ENCODE measurements around the gene PROC. TPM values are rescaled to one million over a fixed set of nuclear protein-coding genes. Genes with fewer than 3 reads are reported as not detected.

PROC gene
- total RNA-seq, 2 experiments from 2014 or later: 0.41 to 0.59 TPM

DNA sequence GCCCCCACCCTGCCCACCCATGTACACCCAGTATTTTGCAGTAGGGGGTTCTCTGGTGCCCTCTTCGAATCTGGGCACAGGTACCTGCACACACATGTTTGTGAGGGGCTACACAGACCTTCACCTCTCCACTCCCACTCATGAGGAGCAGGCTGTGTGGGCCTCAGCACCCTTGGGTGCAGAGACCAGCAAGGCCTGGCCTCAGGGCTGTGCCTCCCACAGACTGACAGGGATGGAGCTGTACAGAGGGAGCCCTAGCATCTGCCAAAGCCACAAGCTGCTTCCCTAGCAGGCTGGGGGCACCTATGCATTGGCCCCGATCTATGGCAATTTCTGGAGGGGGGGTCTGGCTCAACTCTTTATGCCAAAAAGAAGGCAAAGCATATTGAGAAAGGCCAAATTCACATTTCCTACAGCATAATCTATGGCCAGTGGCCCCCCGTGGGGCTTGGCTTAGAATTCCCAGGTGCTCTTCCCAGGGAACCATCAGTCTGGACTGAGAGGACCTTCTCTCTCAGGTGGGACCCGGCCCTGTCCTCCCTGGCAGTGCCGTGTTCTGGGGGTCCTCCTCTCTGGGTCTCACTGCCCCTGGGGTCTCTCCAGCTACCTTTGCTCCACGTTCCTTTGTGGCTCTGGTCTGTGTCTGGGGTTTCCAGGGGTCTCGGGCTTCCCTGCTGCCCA, 9.3 kb downstream of the PROC start:
- no TSS peak for BruUV-seq (replicated peaks)
- Histone ChIP-seq H3K9me2 (ENCODE audit: insufficient read depth, low read length) (no peaks in the 10 kb centered on the region), H3K9me3 (ENCODE audit: low read length) (no peaks in the 10 kb centered on the region), H3K79me2 (ENCODE audit: insufficient read depth, low read depth, low read length) (no peaks in the 10 kb centered on the region), H3K4me1 (ENCODE audit: insufficient read depth, low read length, poor library complexity, severe bottlenecking) (no peaks in the 10 kb centered on the region), H3K27ac (ENCODE audit: low read depth, low read length, poor library complexity, severe bottlenecking) (no peak overlapping the region), H3K36me3 (ENCODE audit: insufficient read depth, low read length) (no peaks in the 10 kb centered on the region), H3K4me3 (ENCODE audit: low read depth, low read length, poor library complexity, severe bottlenecking) (no peak overlapping the region), H3K4me2 (ENCODE audit: low read length) (no peak overlapping the region), H4K20me1 (ENCODE audit: insufficient read depth, low read length) (no peaks in the 10 kb centered on the region), H2AFZ (ENCODE audit: low read length) (no peak overlapping the region)
- ChIA-PET CTCF (ENCODE audit: unreplicated experiment) (no interaction called here), POLR2A (interaction anchor here (1.0 kb wide), 1 partner anchor 34 kb away, joined by 3 read pairs; no protein-coding TSS in a partner anchor)
- TF ChIP-seq CTCF (conservative IDR thresholded peaks at IDR 0.05; ENCODE audit: low read length) (no peak), EZH2phosphoT487 (IDR thresholded peaks at IDR 0.05; ENCODE audit: borderline replicate concordance, low read depth, low read length) (no peak)
- DNase-seq (ENCODE audit: low spot score): no peak
- intact Hi-C loops (cut with micrococcal nuclease; ENCODE audit: unreplicated experiment): no loop called here

DNA sequence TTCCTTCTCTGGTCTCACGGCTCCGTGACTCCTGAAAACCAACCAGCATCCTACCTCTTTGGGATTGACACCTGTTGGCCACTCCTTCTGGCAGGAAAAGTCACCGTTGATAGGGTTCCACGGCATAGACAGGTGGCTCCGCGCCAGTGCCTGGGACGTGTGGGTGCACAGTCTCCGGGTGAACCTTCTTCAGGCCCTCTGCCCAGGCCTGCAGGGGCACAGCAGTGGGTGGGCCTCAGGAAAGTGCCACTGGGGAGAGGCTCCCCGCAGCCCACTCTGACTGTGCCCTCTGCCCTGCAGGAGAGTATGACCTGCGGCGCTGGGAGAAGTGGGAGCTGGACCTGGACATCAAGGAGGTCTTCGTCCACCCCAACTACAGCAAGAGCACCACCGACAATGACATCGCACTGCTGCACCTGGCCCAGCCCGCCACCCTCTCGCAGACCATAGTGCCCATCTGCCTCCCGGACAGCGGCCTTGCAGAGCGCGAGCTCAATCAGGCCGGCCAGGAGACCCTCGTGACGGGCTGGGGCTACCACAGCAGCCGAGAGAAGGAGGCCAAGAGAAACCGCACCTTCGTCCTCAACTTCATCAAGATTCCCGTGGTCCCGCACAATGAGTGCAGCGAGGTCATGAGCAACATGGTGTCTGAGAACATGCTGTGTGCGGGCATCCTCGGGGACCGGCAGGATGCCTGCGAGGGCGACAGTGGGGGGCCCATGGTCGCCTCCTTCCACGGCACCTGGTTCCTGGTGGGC, 10.0 kb downstream of the PROC start:
- no peak overlapping the region for H2AFZ ChIP-seq (ENCODE audit: low read length)
- CTCF ChIA-PET (ENCODE audit: unreplicated experiment): no interaction called here
- H3K36me3 ChIP-seq (ENCODE audit: insufficient read depth, low read length): no peaks in the 10 kb centered on the region
- H3K4me2 ChIP-seq (ENCODE audit: low read length): no peak overlapping the region
- POLR2A ChIA-PET: interaction anchor here (1.0 kb wide), 1 partner anchor 35 kb away, joined by 3 read pairs; no protein-coding TSS in a partner anchor
- no peak overlapping the region for H3K27ac ChIP-seq (ENCODE audit: low read depth, low read length, poor library complexity, severe bottlenecking)
- DNase-seq (ENCODE audit: low spot score): no peak
- H4K20me1 ChIP-seq (ENCODE audit: insufficient read depth, low read length): no peaks in the 10 kb centered on the region
- BruUV-seq (replicated peaks): no TSS peak
- H3K4me1 ChIP-seq (ENCODE audit: insufficient read depth, low read length, poor library complexity, severe bottlenecking): no peaks in the 10 kb centered on the region
- no peaks in the 10 kb centered on the region for H3K9me3 ChIP-seq (ENCODE audit: low read length)
- no peak overlapping the region for H3K4me3 ChIP-seq (ENCODE audit: low read depth, low read length, poor library complexity, severe bottlenecking)
- no peaks in the 10 kb centered on the region for H3K79me2 ChIP-seq (ENCODE audit: insufficient read depth, low read depth, low read length)
- no peaks in the 10 kb centered on the region for H3K9me2 ChIP-seq (ENCODE audit: insufficient read depth, low read length)
- no peak for TF ChIP-seq CTCF (conservative IDR thresholded peaks at IDR 0.05; ENCODE audit: low read length)
- no peak for TF ChIP-seq EZH2phosphoT487 (IDR thresholded peaks at IDR 0.05; ENCODE audit: borderline replicate concordance, low read depth, low read length)
- intact Hi-C loops (cut with micrococcal nuclease; ENCODE audit: unreplicated experiment): no loop called here

DNA sequence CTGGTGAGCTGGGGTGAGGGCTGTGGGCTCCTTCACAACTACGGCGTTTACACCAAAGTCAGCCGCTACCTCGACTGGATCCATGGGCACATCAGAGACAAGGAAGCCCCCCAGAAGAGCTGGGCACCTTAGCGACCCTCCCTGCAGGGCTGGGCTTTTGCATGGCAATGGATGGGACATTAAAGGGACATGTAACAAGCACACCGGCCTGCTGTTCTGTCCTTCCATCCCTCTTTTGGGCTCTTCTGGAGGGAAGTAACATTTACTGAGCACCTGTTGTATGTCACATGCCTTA, 10.5 kb downstream of the PROC start:
- POLR2A ChIA-PET: interaction anchor here (0.5 kb wide), 1 partner anchor 16 kb away, joined by 3 read pairs; no protein-coding TSS in a partner anchor
- H3K9me3 ChIP-seq (ENCODE audit: low read length): no peaks in the 10 kb centered on the region
- H3K79me2 ChIP-seq (ENCODE audit: insufficient read depth, low read depth, low read length): no peaks in the 10 kb centered on the region
- no peak for TF ChIP-seq EZH2phosphoT487 (IDR thresholded peaks at IDR 0.05; ENCODE audit: borderline replicate concordance, low read depth, low read length)
- TF ChIP-seq CTCF (conservative IDR thresholded peaks at IDR 0.05; ENCODE audit: low read length): no peak
- DNase-seq (ENCODE audit: low spot score): no peak
- no peak overlapping the region for H2AFZ ChIP-seq (ENCODE audit: low read length)
- CTCF ChIA-PET (ENCODE audit: unreplicated experiment): no interaction called here
- no peaks in the 10 kb centered on the region for H3K4me1 ChIP-seq (ENCODE audit: insufficient read depth, low read length, poor library complexity, severe bottlenecking)
- no peak overlapping the region for H3K4me3 ChIP-seq (ENCODE audit: low read depth, low read length, poor library complexity, severe bottlenecking)
- H4K20me1 ChIP-seq (ENCODE audit: insufficient read depth, low read length): no peaks in the 10 kb centered on the region
- no peak overlapping the region for H3K4me2 ChIP-seq (ENCODE audit: low read length)
- no peaks in the 10 kb centered on the region for H3K36me3 ChIP-seq (ENCODE audit: insufficient read depth, low read length)
- no peaks in the 10 kb centered on the region for H3K9me2 ChIP-seq (ENCODE audit: insufficient read depth, low read length)
- no TSS peak for BruUV-seq (replicated peaks)
- no peak overlapping the region for H3K27ac ChIP-seq (ENCODE audit: low read depth, low read length, poor library complexity, severe bottlenecking)
- intact Hi-C loops (cut with micrococcal nuclease; ENCODE audit: unreplicated experiment): no loop called here
